HEK293 (cell line): ENCODE results near the gene TAS1R1.

Source experiments
- GLIS2 ChIP-seq: fragments of 450-650 bp; formaldehyde crosslinking; IDR thresholded peaks from 2 replicates; pipeline ENCODE4 v1.5.1; 2016; ENCODE audit warnings: missing biosample characterization, missing genetic modification characterization
- IKZF3 ChIP-seq: fragments of 450-650 bp; IDR thresholded peaks from 2 replicates; pipeline ENCODE4 v1.5.0; 2018; ENCODE audit warnings: missing biosample characterization, mild to moderate bottlenecking, missing genetic modification characterization, moderate library complexity
- KLF10 ChIP-seq: fragments of 450-650 bp; IDR thresholded peaks from 2 replicates; pipeline ENCODE4 v1.5.1; 2018; ENCODE audit warnings: missing biosample characterization, mild to moderate bottlenecking, missing genetic modification characterization
- MEIS1 ChIP-seq: sonication (generic); formaldehyde crosslinking; IDR thresholded peaks from 2 replicates; pipeline ENCODE4 v1.8.1; 2022; ENCODE audit warnings: missing genetic modification reagents, mild to moderate bottlenecking, borderline replicate concordance
- OVOL3 ChIP-seq: fragments of 450-650 bp; formaldehyde crosslinking; IDR thresholded peaks from 2 replicates; pipeline ENCODE4 v1.5.1; 2016; ENCODE audit warnings: missing biosample characterization, missing genetic modification characterization
- PRDM1 ChIP-seq: fragments of 450-650 bp; formaldehyde crosslinking; IDR thresholded peaks from 2 replicates; pipeline ENCODE4; 2016; ENCODE audit warnings: missing biosample characterization, missing genetic modification characterization
- SP2 ChIP-seq: fragments of 450-650 bp; formaldehyde crosslinking; IDR thresholded peaks from 2 replicates; pipeline ENCODE4 v1.5.1; 2016; ENCODE audit warnings: missing biosample characterization, missing genetic modification characterization
- SP3 ChIP-seq: fragments of 450-650 bp; formaldehyde crosslinking; IDR thresholded peaks from 2 replicates; pipeline ENCODE4 v1.5.1; 2016; ENCODE audit warnings: missing biosample characterization, missing genetic modification characterization
- YY2 ChIP-seq: fragments of 450-650 bp; formaldehyde crosslinking; IDR thresholded peaks from 2 replicates; pipeline ENCODE4 v1.5.1; 2016; ENCODE audit warnings: missing biosample characterization, missing genetic modification characterization
- ZBTB20 ChIP-seq: fragments of 450-650 bp; formaldehyde crosslinking; IDR thresholded peaks from 2 replicates; pipeline ENCODE4 v1.5.1; 2016; ENCODE audit warnings: missing biosample characterization, missing genetic modification characterization
- ZBTB8A ChIP-seq: fragments of 450-650 bp; formaldehyde crosslinking; IDR thresholded peaks from 2 replicates; pipeline ENCODE4 v1.5.1; 2016; ENCODE audit warnings: missing biosample characterization, missing genetic modification characterization
- ZNF10 ChIP-seq: fragments of 450-650 bp; formaldehyde crosslinking; IDR thresholded peaks from 2 replicates; pipeline ENCODE4 v1.5.1; 2017; ENCODE audit warnings: missing biosample characterization, missing genetic modification characterization
- ZNF2 ChIP-seq: fragments of 450-650 bp; formaldehyde crosslinking; IDR thresholded peaks from 2 replicates; pipeline ENCODE4 v1.5.1; 2016; ENCODE audit warnings: missing biosample characterization, missing genetic modification characterization
- ZNF223 ChIP-seq: fragments of 450-650 bp; formaldehyde crosslinking; IDR thresholded peaks from 2 replicates; pipeline ENCODE4 v1.5.1; 2016; ENCODE audit warnings: missing biosample characterization, missing genetic modification characterization
- ZNF350 ChIP-seq: fragments of 450-650 bp; formaldehyde crosslinking; IDR thresholded peaks from 2 replicates; pipeline ENCODE4 v1.5.0; 2017; ENCODE audit warnings: missing biosample characterization, mild to moderate bottlenecking, missing genetic modification characterization
- ZNF37A ChIP-seq: fragments of 450-650 bp; IDR thresholded peaks from 2 replicates; pipeline ENCODE4 v1.5.1; 2018; ENCODE audit warnings: missing biosample characterization, missing genetic modification characterization
- ZNF423 ChIP-seq: fragments of 450-650 bp; formaldehyde crosslinking; IDR thresholded peaks from 2 replicates; pipeline ENCODE4 v1.5.1; 2016; ENCODE audit warnings: missing biosample characterization, missing genetic modification characterization
- ZNF433 ChIP-seq: fragments of 450-650 bp; formaldehyde crosslinking; IDR thresholded peaks from 2 replicates; pipeline ENCODE4 v1.5.1; 2016; ENCODE audit warnings: missing biosample characterization, missing genetic modification characterization, low read depth
- ZNF514 ChIP-seq: fragments of 450-650 bp; formaldehyde crosslinking; IDR thresholded peaks from 2 replicates; pipeline ENCODE4 v1.5.1; 2016; ENCODE audit warnings: missing biosample characterization, missing genetic modification characterization
- ZNF548 ChIP-seq: fragments of 450-650 bp; formaldehyde crosslinking; IDR thresholded peaks from 2 replicates; pipeline ENCODE4 v1.5.1; 2016; ENCODE audit warnings: missing biosample characterization, missing genetic modification characterization
- ZNF561 ChIP-seq: fragments of 450-650 bp; IDR thresholded peaks from 2 replicates; pipeline ENCODE4 v1.5.1; 2018; ENCODE audit warnings: missing biosample characterization, missing genetic modification characterization, borderline replicate concordance
- ZNF585B ChIP-seq: fragments of 450-650 bp; formaldehyde crosslinking; IDR thresholded peaks from 2 replicates; pipeline ENCODE4 v1.5.1; 2016; ENCODE audit warnings: missing biosample characterization, missing genetic modification characterization
- ZNF596 ChIP-seq: fragments of 450-650 bp; IDR thresholded peaks from 2 replicates; pipeline ENCODE4 v1.5.0; 2018; ENCODE audit warnings: missing biosample characterization, mild to moderate bottlenecking, missing genetic modification characterization, moderate library complexity
- ZNF621 ChIP-seq: fragments of 450-650 bp; formaldehyde crosslinking; IDR thresholded peaks from 2 replicates; pipeline ENCODE4 v1.5.1; 2017; ENCODE audit warnings: missing biosample characterization, missing genetic modification characterization
- ZNF624 ChIP-seq: fragments of 450-650 bp; formaldehyde crosslinking; IDR thresholded peaks from 2 replicates; pipeline ENCODE4 v1.5.1; 2017; ENCODE audit warnings: missing biosample characterization, missing genetic modification characterization
- ZNF664 ChIP-seq: fragments of 450-650 bp; formaldehyde crosslinking; IDR thresholded peaks from 2 replicates; pipeline ENCODE4 v1.5.1; 2016; ENCODE audit warnings: missing biosample characterization, missing genetic modification characterization
- ZNF843 ChIP-seq: fragments of 450-650 bp; formaldehyde crosslinking; IDR thresholded peaks from 2 replicates; pipeline ENCODE4 v1.5.1; 2016; ENCODE audit warnings: missing biosample characterization, missing genetic modification characterization
- TF ChIP-seq, protein P1 (sequence below): fragments of 450-650 bp; formaldehyde crosslinking; IDR thresholded peaks from 2 replicates; pipeline ENCODE4 v1.5.1; 2016; ENCODE audit warnings: missing biosample characterization, missing genetic modification characterization
- TF ChIP-seq, protein P2 (sequence below): fragments of 450-650 bp; formaldehyde crosslinking; IDR thresholded peaks from 2 replicates; pipeline ENCODE4 v1.5.1; 2016; ENCODE audit warnings: missing biosample characterization, missing genetic modification characterization
- TF ChIP-seq, protein P3 (sequence below): fragments of 450-650 bp; formaldehyde crosslinking; IDR thresholded peaks from 2 replicates; pipeline ENCODE4 v1.5.1; 2016; ENCODE audit warnings: missing biosample characterization, missing genetic modification characterization
- TF ChIP-seq, protein P4 (sequence below): fragments of 450-650 bp; formaldehyde crosslinking; IDR thresholded peaks from 2 replicates; pipeline ENCODE4 v1.5.1; 2016; ENCODE audit warnings: missing biosample characterization, missing genetic modification characterization, low read depth
- TF ChIP-seq, protein P5 (sequence below): fragments of 450-650 bp; formaldehyde crosslinking; IDR thresholded peaks from 2 replicates; pipeline ENCODE4 v1.5.1; 2016; ENCODE audit warnings: missing biosample characterization, missing genetic modification characterization

The TAS1R1 gene

DNA sequence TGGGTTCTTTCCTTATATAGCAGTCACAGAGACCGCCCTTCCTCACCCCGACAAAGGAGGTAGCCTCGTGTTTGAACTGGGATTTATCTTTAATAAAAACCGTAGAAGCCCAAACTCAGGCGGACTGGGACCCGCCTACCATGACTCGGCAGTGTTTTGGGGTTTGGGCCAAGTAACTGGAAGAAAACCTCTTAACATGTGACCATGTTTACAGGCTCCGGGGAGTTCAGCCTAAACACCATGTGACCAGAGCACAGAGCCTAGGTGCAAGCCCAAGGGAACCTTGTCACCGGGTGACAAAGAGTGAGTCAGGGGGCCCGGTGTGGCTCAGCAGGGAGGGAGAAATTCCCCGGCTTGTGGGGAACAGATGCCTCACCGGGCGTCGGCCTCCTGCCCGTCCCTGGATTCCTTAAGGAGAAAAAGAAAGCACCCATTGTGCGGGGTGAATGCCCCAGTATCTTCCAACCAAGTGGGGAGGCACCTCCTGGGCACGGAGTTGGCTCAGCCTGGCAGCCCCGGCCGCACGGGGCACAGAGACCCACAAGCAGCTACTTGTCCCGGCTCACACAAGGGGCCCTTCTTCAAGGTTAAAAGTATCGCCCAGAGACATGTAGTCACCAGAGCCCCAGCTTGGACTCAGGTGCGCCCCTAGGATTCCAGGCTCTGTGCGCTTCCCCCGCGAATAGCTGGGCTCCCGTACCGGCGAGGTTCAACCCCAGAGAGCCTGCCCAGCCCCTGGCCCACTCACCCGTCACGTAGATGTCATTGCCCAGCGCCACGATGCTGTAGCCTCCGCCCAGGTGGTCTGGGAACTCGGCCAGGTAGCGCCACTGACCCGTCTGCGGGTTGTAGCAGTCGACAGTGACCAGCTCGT lies 46.2 kb downstream of the TAS1R1 start (continued):
- TF ChIP-seq GLIS2 (tag by site-specific recombination) (peak; percentile 89), ZNF423 (tag by site-specific recombination) (peak; percentile 66; the same call in 1 of the 2 replicates), ZNF548 (no peak), IKZF3 (tag by site-specific recombination) (no peak), ZNF624 (tag by site-specific recombination) (no peak), SP2 (tag by site-specific recombination) (peak; percentile 63), ZNF621 (tag by site-specific recombination) (no peak), ZNF223 (no peak), ZNF664 (tag by site-specific recombination) (no peak), MEIS1 (CRISPR knock-in tag) (no peak), PRDM1 (no peak), ZNF596 (tag by site-specific recombination) (no peak), ZNF433 (tag by site-specific recombination) (no peak), ZNF843 (no peak), ZNF514 (tag by site-specific recombination) (no peak), YY2 (tag by site-specific recombination) (no peak), ZNF585B (tag by site-specific recombination) (no peak), ZNF37A (no peak), SP3 (peak; percentile 48; the same call in 1 of the 2 replicates), ZNF10 (tag by site-specific recombination) (no peak; the same call in 1 of the 2 replicates), KLF10 (0 out of 2 replicates have a peak, but pooled peaks have one; percentile 46), ZNF350 (tag by site-specific recombination) (no peak), ZBTB20 (peak; percentile 83), ZNF2 (tag by site-specific recombination) (no peak), OVOL3 (tag by site-specific recombination) (no peak), ZBTB8A (peak; percentile 93), ZNF561 (tag by site-specific recombination) (peak; percentile 46; the same call in 1 of the 2 replicates)
- TF ChIP-seq, protein P1, sequence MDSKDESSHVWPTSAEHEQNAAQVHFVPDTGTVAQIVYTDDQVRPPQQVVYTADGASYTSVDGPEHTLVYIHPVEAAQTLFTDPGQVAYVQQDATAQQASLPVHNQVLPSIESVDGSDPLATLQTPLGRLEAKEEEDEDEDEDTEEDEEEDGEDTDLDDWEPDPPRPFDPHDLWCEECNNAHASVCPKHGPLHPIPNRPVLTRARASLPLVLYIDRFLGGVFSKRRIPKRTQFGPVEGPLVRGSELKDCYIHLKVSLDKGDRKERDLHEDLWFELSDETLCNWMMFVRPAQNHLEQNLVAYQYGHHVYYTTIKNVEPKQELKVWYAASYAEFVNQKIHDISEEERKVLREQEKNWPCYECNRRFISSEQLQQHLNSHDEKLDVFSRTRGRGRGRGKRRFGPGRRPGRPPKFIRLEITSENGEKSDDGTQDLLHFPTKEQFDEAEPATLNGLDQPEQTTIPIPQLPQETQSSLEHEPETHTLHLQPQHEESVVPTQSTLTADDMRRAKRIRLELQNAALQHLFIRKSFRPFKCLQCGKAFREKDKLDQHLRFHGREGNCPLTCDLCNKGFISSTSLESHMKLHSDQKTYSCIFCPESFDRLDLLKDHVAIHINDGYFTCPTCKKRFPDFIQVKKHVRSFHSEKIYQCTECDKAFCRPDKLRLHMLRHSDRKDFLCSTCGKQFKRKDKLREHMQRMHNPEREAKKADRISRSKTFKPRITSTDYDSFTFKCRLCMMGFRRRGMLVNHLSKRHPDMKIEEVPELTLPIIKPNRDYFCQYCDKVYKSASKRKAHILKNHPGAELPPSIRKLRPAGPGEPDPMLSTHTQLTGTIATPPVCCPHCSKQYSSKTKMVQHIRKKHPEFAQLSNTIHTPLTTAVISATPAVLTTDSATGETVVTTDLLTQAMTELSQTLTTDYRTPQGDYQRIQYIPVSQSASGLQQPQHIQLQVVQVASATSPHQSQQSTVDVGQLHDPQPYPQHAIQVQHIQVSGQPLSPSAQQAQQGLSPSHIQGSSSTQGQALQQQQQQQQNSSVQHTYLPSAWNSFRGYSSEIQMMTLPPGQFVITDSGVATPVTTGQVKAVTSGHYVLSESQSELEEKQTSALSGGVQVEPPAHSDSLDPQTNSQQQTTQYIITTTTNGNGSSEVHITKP: peak; percentile 95
- TF ChIP-seq, protein P2, sequence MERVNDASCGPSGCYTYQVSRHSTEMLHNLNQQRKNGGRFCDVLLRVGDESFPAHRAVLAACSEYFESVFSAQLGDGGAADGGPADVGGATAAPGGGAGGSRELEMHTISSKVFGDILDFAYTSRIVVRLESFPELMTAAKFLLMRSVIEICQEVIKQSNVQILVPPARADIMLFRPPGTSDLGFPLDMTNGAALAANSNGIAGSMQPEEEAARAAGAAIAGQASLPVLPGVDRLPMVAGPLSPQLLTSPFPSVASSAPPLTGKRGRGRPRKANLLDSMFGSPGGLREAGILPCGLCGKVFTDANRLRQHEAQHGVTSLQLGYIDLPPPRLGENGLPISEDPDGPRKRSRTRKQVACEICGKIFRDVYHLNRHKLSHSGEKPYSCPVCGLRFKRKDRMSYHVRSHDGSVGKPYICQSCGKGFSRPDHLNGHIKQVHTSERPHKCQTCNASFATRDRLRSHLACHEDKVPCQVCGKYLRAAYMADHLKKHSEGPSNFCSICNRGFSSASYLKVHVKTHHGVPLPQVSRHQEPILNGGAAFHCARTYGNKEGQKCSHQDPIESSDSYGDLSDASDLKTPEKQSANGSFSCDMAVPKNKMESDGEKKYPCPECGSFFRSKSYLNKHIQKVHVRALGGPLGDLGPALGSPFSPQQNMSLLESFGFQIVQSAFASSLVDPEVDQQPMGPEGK (tag by site-specific recombination): 0 out of 2 replicates have a peak, but pooled peaks have one; percentile 69
- TF ChIP-seq, protein P3, sequence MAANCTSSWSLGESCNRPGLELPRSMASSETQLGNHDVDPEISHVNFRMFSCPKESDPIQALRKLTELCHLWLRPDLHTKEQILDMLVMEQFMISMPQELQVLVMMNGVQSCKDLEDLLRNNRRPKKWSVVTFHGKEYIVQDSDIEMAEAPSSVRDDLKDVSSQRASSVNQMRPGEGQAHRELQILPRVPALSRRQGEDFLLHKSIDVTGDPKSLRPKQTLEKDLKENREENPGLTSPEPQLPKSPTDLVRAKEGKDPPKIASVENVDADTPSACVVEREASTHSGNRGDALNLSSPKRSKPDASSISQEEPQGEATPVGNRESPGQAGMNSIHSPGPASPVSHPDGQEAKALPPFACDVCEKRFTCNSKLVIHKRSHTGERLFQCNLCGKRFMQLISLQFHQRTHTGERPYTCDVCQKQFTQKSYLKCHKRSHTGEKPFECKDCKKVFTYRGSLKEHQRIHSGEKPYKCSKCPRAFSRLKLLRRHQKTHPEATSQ (tag by site-specific recombination): no peak
- TF ChIP-seq, protein P4, sequence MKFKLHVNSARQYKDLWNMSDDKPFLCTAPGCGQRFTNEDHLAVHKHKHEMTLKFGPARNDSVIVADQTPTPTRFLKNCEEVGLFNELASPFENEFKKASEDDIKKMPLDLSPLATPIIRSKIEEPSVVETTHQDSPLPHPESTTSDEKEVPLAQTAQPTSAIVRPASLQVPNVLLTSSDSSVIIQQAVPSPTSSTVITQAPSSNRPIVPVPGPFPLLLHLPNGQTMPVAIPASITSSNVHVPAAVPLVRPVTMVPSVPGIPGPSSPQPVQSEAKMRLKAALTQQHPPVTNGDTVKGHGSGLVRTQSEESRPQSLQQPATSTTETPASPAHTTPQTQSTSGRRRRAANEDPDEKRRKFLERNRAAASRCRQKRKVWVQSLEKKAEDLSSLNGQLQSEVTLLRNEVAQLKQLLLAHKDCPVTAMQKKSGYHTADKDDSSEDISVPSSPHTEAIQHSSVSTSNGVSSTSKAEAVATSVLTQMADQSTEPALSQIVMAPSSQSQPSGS (tag by site-specific recombination): no peak
- TF ChIP-seq, protein P5, sequence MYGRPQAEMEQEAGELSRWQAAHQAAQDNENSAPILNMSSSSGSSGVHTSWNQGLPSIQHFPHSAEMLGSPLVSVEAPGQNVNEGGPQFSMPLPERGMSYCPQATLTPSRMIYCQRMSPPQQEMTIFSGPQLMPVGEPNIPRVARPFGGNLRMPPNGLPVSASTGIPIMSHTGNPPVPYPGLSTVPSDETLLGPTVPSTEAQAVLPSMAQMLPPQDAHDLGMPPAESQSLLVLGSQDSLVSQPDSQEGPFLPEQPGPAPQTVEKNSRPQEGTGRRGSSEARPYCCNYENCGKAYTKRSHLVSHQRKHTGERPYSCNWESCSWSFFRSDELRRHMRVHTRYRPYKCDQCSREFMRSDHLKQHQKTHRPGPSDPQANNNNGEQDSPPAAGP (tag by site-specific recombination): peak; percentile 57; the same call in 1 of the 2 replicates
